ENCODE results near the gene COL2A1.

- TF ChIP-seq CTCF (IDR thresholded peaks at IDR 0.05; ENCODE audit: insufficient read depth, low read length, poor library complexity, severe bottlenecking) (no peak), EZH2phosphoT487 (conservative IDR thresholded peaks at IDR 0.05; ENCODE audit: low read length) (no peak)
Observed at GRCh38 chr12:47999816-48000215, 4.5 kb downstream of the COL2A1 start.
